ENCODE results near the gene KIF16B.

The KIF16B gene

DNA sequence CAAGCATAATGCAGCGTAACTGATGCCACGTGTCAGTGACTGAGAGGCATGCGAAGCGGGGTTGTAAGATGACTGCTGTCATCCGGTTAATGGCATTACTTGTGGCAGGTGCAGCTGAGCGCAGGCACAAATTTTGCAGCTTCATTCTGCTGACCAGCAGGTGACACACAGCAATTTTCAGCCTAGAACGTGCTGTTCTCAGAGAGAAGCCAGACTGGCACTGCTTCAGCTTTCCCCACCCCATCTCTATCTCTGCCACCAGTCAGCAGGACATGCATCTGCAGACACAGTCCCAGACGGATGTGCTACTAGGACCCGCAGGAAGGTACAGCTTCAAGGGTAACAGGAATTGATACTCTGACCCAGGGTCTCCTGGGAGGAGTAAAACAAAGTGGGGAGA, 221.8 kb downstream of the KIF16B start:
- no peak for DNase-seq

DNA sequence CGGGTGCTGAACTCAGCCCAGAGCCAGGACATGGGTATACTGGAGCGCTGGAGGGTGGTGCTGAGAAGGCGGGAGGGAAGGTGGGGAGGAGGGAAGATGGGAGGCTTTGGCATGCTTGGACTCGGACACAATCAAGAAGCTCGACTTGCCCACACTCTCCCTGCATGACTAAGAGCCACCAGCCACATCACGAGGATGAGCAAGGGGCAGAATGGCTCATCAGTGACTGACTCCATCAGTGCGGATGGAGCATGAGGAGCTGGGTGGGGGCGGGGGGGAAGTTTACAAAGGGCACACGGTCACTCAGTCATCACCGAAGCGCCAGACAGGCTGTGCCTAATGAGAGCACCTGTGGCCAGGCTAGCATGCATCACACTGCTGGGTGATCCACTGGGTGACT, 222.8 kb downstream of the KIF16B start:
- peak; percentile 2 to 33 (median 18) for DNase-seq

GRCh38 chr20:16349523-16350260, 223.6 kb downstream of the KIF16B start:
- no peak for DNase-seq

DNA sequence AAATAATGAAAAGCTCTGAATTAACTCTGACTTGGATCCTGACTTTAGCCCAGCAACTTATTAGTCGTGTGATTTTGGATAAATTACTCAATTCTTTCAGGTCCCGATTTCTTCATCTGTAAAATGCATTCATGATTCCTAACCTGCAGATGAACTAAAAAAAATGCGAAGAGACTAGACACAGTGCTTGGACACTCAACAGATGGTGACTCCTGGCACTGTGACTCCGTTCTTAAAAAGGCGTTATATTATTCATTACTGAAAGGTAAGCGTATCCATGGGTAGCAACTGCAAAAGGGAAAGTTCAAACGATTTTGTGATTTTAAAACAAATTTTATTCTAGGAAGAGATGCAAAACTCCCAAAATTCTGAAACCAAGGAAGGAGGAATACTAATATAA, 226.3 kb downstream of the KIF16B start:
- no peak for DNase-seq

DNA sequence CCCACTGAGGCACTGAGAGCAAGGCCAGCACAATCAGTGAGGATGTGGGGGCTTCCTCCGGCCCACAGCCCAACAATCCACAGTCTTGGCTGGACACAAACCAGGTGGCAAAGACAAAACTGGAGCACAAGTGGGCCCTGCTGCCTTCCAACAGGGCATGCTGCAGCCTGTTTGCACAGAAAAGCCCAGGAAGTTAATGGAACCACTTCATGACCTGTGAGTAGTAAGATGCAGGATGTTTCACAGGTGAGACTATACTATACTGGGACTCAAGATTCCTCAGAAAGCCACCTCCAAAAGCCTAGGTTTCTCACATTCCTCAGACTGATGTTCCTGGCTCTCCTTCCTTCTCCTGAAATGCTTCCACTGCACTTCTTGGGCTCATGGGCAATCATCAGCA, 235.5 kb downstream of the KIF16B start:
- DNase-seq, result no peak

DNA sequence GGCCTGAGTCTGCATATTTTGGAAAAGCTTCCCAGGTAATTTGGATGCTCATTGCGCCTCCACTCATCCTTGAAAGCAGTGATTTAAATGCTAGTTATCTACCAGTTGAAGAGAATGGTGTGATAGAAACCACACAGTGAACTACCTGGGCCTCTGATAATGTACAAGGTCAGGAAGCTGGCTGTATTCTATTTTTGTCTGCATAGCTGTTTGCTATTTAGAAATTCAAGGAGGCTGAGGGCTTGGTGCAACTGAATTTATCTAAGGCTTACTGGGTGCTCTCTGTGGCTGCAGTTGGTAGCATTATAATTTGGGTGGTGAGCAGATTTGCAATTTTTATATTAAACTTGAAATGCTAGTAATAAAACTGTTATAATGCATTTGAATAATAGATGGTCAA, 245.6 kb downstream of the KIF16B start:
- DNase-seq, result no peak

DNA sequence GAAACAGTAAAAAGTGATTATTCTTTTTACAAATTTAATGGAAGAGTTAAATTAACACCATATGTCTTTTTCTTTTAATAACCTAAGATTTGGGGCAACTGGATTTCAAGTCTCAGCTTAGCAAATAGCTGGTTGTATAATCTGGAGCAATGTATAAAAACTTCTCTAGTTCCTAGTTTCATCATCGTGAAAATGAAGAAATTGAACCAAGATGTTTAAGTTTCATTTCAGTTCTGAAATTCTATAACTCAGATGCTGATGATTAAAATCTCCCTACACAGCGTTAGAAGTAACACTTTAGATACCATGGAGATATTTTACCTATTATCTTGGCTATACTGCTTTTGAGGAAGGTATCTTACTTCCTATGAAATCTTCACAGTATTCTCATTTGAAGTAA, 252.0 kb downstream of the KIF16B start:
- peak in 2 of 4 experiments; percentile 14 to 31 for DNase-seq

- DNase-seq, result peak in 3 of 4 experiments; percentile 10 to 42 (median 26)
Measured at GRCh38 chr20:16317445-16318362, 255.5 kb downstream of the KIF16B start.

DNA sequence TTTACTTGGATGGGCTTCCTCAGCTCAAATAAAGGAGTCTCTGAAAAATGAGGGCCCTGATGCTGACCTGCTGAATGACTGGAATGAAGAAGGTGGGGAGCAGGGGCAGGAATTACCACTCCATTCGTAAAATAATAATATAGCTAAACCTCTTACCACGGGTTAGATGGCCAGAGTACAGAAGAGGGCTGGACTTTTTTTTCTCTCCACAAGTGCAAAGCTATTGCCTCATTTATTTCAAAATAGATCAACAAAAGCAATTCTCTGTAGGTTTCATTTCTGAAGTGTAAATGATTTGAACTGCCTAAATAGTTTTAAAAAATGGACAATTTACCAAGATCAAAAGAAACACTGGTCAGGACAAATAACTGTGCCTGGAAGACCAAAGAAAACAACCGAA, 256.7 kb downstream of the KIF16B start:
- DNase-seq, result no peak

DNA sequence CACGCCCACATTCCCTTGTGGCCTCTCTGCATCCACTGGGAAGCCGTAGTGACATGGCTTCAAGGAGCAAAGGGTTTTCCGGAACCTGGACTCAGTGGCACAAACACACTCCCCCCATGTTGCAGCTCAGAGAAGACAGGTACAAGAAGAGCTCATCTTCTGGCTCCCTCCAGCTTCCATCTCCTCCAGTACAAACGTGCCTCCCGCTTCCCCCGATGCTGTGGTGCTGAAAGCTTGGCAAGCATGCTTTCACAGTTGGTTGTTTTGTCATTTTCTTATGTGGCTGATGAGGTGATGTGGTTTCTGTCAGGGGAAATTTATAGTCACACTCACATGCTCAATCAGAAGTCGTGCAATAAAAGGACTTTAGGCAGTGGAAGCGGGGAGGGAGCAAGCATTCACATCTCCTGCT, 258.5 kb downstream of the KIF16B start:
- no peak for DNase-seq

- DNase-seq, result no peak
Measured at GRCh38 chr20:16314320-16314719, 258.9 kb downstream of the KIF16B start.

DNA sequence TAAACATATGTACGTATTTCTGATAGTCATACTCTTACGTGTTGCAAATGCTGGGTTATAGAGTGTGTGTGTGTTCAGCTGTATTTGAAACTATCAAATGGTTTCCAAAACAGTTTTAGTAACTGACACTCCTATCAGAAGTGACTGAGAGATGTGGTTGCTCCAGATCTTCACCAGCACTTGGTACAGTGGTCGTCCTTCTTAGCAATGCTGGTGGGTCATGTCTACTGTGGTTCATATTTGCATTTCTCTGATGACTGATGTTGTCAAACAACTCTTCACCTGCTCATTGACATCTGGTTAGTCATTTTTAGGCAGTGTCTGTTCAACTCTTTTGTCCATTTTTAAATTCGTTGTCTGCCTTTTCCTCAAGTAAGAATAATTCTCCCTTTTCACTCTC, 259.3 kb downstream of the KIF16B start:
- DNase-seq, result no peak

- DNase-seq, result no peak
Measured at GRCh38 chr20:16312998-16313397, 260.2 kb downstream of the KIF16B start.

GRCh38 chr20:16311756-16312155, 261.5 kb downstream of the KIF16B start:
- DNase-seq, result no peak

- no peak for DNase-seq
Measured at GRCh38 chr20:16308754-16309153, 264.5 kb downstream of the KIF16B start.

GRCh38 chr20:16302818-16303217, 270.4 kb downstream of the KIF16B start:
- no peak for DNase-seq

GRCh38 chr20:16301986-16302385, 271.3 kb downstream of the KIF16B start:
- no peak for DNase-seq

DNA sequence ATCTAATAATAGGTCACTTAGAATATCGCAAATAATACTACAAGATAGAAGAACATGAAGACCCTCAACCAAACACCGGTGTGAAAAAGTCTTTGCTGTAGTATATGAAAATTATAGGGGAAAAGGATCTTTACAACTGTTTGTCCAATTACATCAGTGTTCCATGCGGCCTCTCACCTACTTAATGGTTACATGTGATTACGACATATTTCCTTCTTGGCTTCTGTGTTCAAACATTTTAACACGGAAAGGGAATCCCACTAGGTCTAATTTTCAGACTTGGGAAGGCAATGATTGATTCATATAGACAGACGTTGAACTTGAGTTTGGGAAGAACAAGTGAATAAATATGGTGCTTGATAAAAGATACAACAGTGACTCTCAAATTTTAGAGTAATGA, 273.4 kb downstream of the KIF16B start:
- DNase-seq, result no peak

- DNase-seq, result peak in 2 of 4 experiments; percentile 6 to 25
Measured at GRCh38 chr20:16296931-16297330, 276.3 kb downstream of the KIF16B start.

- no peak for DNase-seq
Measured at GRCh38 chr20:16295534-16295933, 277.7 kb downstream of the KIF16B start.

- DNase-seq, result no peak
Measured at GRCh38 chr20:16293590-16293989, 279.7 kb downstream of the KIF16B start.

GRCh38 chr20:16292226-16292880, 280.9 kb downstream of the KIF16B start:
- DNase-seq, result peak; percentile 32 to 76 (median 51)

GRCh38 chr20:16290358-16290757, 282.9 kb downstream of the KIF16B start:
- DNase-seq, result no peak

All from suppressor macrophage (primary cell).